IPS-11a (cell line): Measurements from ENCODE around the gene ZNF253.
"Not testable (repeated sequence)": the region's sequence is repeated elsewhere in the genome, so short reads cannot be mapped to it uniquely, and the experiment has no call there.

ENCODE experiments used
- H3K4me3 ChIP-seq: one replicate; pipeline ENCODE4 v1.5.1; 2013; ENCODE audit warnings: low read depth, low read length, control low read depth

ZNF253 gene

GRCh38 chr19:19892055-19892941, 26.6 kb downstream of the ZNF253 start:
- not testable (repeated sequence) for H3K4me3 ChIP-seq

GRCh38 chr19:19900139-19900728, 34.6 kb downstream of the ZNF253 start:
- H3K4me3 ChIP-seq: peak overlapping the region; percentile 98

GRCh38 chr19:19900729-19901444, 35.2 kb downstream of the ZNF253 start, which contains the start of gene ZNF93:
TSS of gene ZNF93 (plus strand) at chr19:19900946. CDS start at chr19:19901089, 143 bp downstream.
- H3K4me3 ChIP-seq: peak within 1 kb of the TSS; percentile 98

- H3K4me3 ChIP-seq: not testable (repeated sequence)
These were observed 41.9 kb downstream of the ZNF253 start for GRCh38 chr19:19907551-19907950.

- no peak overlapping the region for H3K4me3 ChIP-seq
These were observed 44.0 kb downstream of the ZNF253 start for GRCh38 chr19:19909654-19910053.

- no peak overlapping the region for H3K4me3 ChIP-seq
These were observed 45.5 kb downstream of the ZNF253 start for GRCh38 chr19:19911150-19911549.

GRCh38 chr19:19914596-19914995, 48.9 kb downstream of the ZNF253 start:
- H3K4me3 ChIP-seq: no peak overlapping the region

- H3K4me3 ChIP-seq: not testable (repeated sequence)
These were observed 64.7 kb downstream of the ZNF253 start for GRCh38 chr19:19930417-19930816.

- H3K4me3 ChIP-seq: not testable (repeated sequence)
These were observed 68.0 kb downstream of the ZNF253 start for GRCh38 chr19:19933432-19934314.

- H3K4me3 ChIP-seq: no peak overlapping the region
These were observed 71.7 kb downstream of the ZNF253 start for GRCh38 chr19:19937403-19937802.

- no peak overlapping the region for H3K4me3 ChIP-seq
These were observed 72.8 kb downstream of the ZNF253 start for GRCh38 chr19:19938449-19938848.

GRCh38 chr19:19943848-19944582, 78.3 kb downstream of the ZNF253 start:
- no peak overlapping the region for H3K4me3 ChIP-seq
